Glutamatergic neuron (in vitro differentiated cells): ENCODE data around the gene GATAD2A. TPM values are rescaled to one million over a fixed set of nuclear protein-coding genes. Genes with fewer than 3 reads are reported as not detected.

Experiments used
- DNase-seq: peaks from one replicate; pipeline ENCODE4 v3.0.0; 2022
- H3K27ac Mint-ChIP-seq: one replicate; pipeline ENCODE4 v1.8.0; 2020; ENCODE audit warnings: mild to moderate bottlenecking, mixed read lengths, inconsistent platforms; ENCODE audit not compliant: unreplicated experiment
- H3K27me3 Mint-ChIP-seq: one replicate; pipeline ENCODE4 v1.8.0; 2020; ENCODE audit warnings: mild to moderate bottlenecking, moderate library complexity, mixed read lengths, inconsistent platforms; ENCODE audit not compliant: unreplicated experiment
- H3K36me3 Mint-ChIP-seq: one replicate; pipeline ENCODE4 v1.8.0; 2020; ENCODE audit warnings: mild to moderate bottlenecking, mixed read lengths, inconsistent platforms; ENCODE audit not compliant: unreplicated experiment
- H3K4me1 Mint-ChIP-seq: one replicate; pipeline ENCODE4 v1.8.0; 2020; ENCODE audit warnings: mild to moderate bottlenecking, low read depth, mixed read lengths, inconsistent platforms; ENCODE audit not compliant: unreplicated experiment
- H3K4me3 Mint-ChIP-seq: one replicate; pipeline ENCODE4 v1.8.0; 2020; ENCODE audit warnings: mild to moderate bottlenecking, mixed read lengths, inconsistent platforms; ENCODE audit not compliant: unreplicated experiment
- H3K9me3 Mint-ChIP-seq: one replicate; pipeline ENCODE4 v1.8.0; 2020; ENCODE audit warnings: mild to moderate bottlenecking, moderate library complexity, mixed read lengths, inconsistent platforms; ENCODE audit not compliant: unreplicated experiment
- CTCF ChIP-seq: fragments of 200-600 bp; sonication (generic); IDR thresholded peaks from one replicate; pipeline ENCODE4 v1.5.0; 2021; ENCODE audit not compliant: partially characterized antibody, unreplicated experiment
- total RNA-seq: library from RNA; stranded (reverse); fragmentation: NEBNext Ultra II Directional; extraction: Animal tissue kit (Norgen Biotek cat#: 25700); gene quantifications from one replicate; pipeline ENCODE4 v1.2.1, GENCODE V29; 2021; ENCODE audit not compliant: unreplicated experiment

Gene GATAD2A
- total RNA-seq, 1 donor from 2014 or later: 203 TPM

- Mint-ChIP-seq H3K27me3 (peaks cover 22% of the 10 kb centered on the region), H3K4me3 (peak overlapping the region; percentile 69), H3K27ac (no peak overlapping the region)
Measured at GRCh38 chr19:19540064-19540714, 134.7 kb downstream of the GATAD2A start.

GRCh38 chr19:19540715-19541515 lies 135.4 kb downstream of the GATAD2A start:
- H3K4me3 Mint-ChIP-seq: peak overlapping the region; percentile 69
- DNase-seq: peak; percentile 81

More at GRCh38 chr19:19540064-19540714, 134.7 kb downstream of the GATAD2A start:
- no peaks in the 10 kb centered on the region for H3K36me3 Mint-ChIP-seq
- DNase-seq: peak; percentile 85
- peaks cover 8% of the 10 kb centered on the region for H3K9me3 Mint-ChIP-seq
- peaks cover 7% of the 10 kb centered on the region for H3K4me1 Mint-ChIP-seq
- no peak for TF ChIP-seq CTCF

GRCh38 chr19:19541616-19542015 lies 136.1 kb downstream of the GATAD2A start:
- DNase-seq: peak; percentile 13
- H3K36me3 Mint-ChIP-seq: no peaks in the 10 kb centered on the region
- H3K9me3 Mint-ChIP-seq: peaks cover 6% of the 10 kb centered on the region
- TF ChIP-seq CTCF: no peak
- peaks cover 19% of the 10 kb centered on the region for H3K27me3 Mint-ChIP-seq
- peaks cover 12% of the 10 kb centered on the region for H3K4me1 Mint-ChIP-seq
- no peak overlapping the region for H3K4me3 Mint-ChIP-seq
- H3K27ac Mint-ChIP-seq: no peak overlapping the region

More at GRCh38 chr19:19540715-19541515, 135.4 kb downstream of the GATAD2A start:
- Mint-ChIP-seq H3K9me3 (peaks cover 8% of the 10 kb centered on the region), H3K27ac (no peak overlapping the region), H3K36me3 (no peaks in the 10 kb centered on the region), H3K27me3 (peaks cover 22% of the 10 kb centered on the region), H3K4me1 (peaks cover 7% of the 10 kb centered on the region)
- TF ChIP-seq CTCF: no peak

- H3K9me3 Mint-ChIP-seq: peaks cover 6% of the 10 kb centered on the region
- H3K4me1 Mint-ChIP-seq: peaks cover 12% of the 10 kb centered on the region
- H3K4me3 Mint-ChIP-seq: no peak overlapping the region
- no peak for DNase-seq
- H3K36me3 Mint-ChIP-seq: no peaks in the 10 kb centered on the region
- TF ChIP-seq CTCF: no peak
- peak overlapping the region; percentile 75 for H3K27ac Mint-ChIP-seq
- H3K27me3 Mint-ChIP-seq: peaks cover 16% of the 10 kb centered on the region
Measured at GRCh38 chr19:19542507-19542906, 137.0 kb downstream of the GATAD2A start.

GRCh38 chr19:19543101-19543500 lies 137.6 kb downstream of the GATAD2A start:
- Mint-ChIP-seq H3K4me1 (peaks cover 12% of the 10 kb centered on the region), H3K4me3 (no peak overlapping the region), H3K9me3 (peaks cover 6% of the 10 kb centered on the region), H3K27ac (no peak overlapping the region), H3K27me3 (peaks cover 13% of the 10 kb centered on the region), H3K36me3 (no peaks in the 10 kb centered on the region)
- TF ChIP-seq CTCF: no peak
- no peak for DNase-seq
